HepG2 (cell line): Measurements from ENCODE around the gene ZSCAN20. TPM values are rescaled to one million over a fixed set of nuclear protein-coding genes. Genes with fewer than 3 reads are reported as not detected.

Experiments
- ARID5B ChIP-seq: IDR thresholded peaks from 2 replicates; pipeline ENCODE4 v1.4.0; 2020; ENCODE audit warnings: mild to moderate bottlenecking, missing genetic modification reagents
- ATF2 ChIP-seq: sonication (generic); formaldehyde crosslinking; IDR thresholded peaks from 2 replicates; pipeline ENCODE4 v1.4.0; 2020; ENCODE audit warnings: missing genetic modification reagents
- ELF3 ChIP-seq: IDR thresholded peaks from 2 replicates; pipeline ENCODE4 v1.6.1; 2016; ENCODE audit warnings: missing genetic modification reagents, missing compliant biosample characterization
- FLYWCH1 ChIP-seq: sonication (generic); formaldehyde crosslinking; IDR thresholded peaks from 2 replicates; pipeline ENCODE4 v1.8.1; 2023; ENCODE audit warnings: mild to moderate bottlenecking, missing genetic modification reagents
- HCFC1 ChIP-seq: fragments of 150-350 bp; IDR thresholded peaks from 2 replicates; pipeline ENCODE4 v1.6.1; 2014; ENCODE audit warnings: low read depth, low read length
- HNRNPH1 ChIP-seq: fragments of 200-400 bp; formaldehyde crosslinking; optimal IDR thresholded peaks from 2 replicates; pipeline ENCODE3; 2017; ENCODE audit warnings: mild to moderate bottlenecking, low read depth, low read length
- MEIS1 ChIP-seq: sonication (generic); formaldehyde crosslinking; IDR thresholded peaks from 2 replicates; pipeline ENCODE4 v1.9.0; 2021; ENCODE audit warnings: mild to moderate bottlenecking, missing genetic modification reagents, moderate library complexity, borderline replicate concordance
- MIXL1 ChIP-seq: IDR thresholded peaks from 2 replicates; pipeline ENCODE4 v1.6.1; 2016
- MLX ChIP-seq: IDR thresholded peaks from 2 replicates; pipeline ENCODE4 v1.6.1; 2016
- PATZ1 ChIP-seq: sonication (generic); formaldehyde crosslinking; IDR thresholded peaks from 2 replicates; pipeline ENCODE4 v1.4.0; 2020; ENCODE audit warnings: missing genetic modification reagents
- SMC3 ChIP-seq: IDR thresholded peaks from 2 replicates; pipeline ENCODE4 v1.6.1; 2011; ENCODE audit warnings: low read length, improper control_type of control experiment
- SPEN ChIP-seq: sonication (generic); formaldehyde crosslinking; IDR thresholded peaks from 2 replicates; pipeline ENCODE4 v1.5.1; 2020; ENCODE audit warnings: low read depth, mild to moderate bottlenecking, missing genetic modification reagents
- SRSF4 ChIP-seq: fragments of 200-400 bp; formaldehyde crosslinking; IDR thresholded peaks from one replicate; pipeline ENCODE4 v1.6.1; 2018; ENCODE audit warnings: mild to moderate bottlenecking, low read depth, low read length, moderate library complexity; ENCODE audit not compliant: poor library complexity, severe bottlenecking
- SRY ChIP-seq: sonication (generic); formaldehyde crosslinking; IDR thresholded peaks from 2 replicates; pipeline ENCODE4 v1.8.0; 2022; ENCODE audit warnings: mild to moderate bottlenecking, missing genetic modification reagents
- TFDP2 ChIP-seq: sonication (generic); formaldehyde crosslinking; IDR thresholded peaks from 2 replicates; pipeline ENCODE4 v1.4.0; 2020; ENCODE audit warnings: missing genetic modification reagents
- ZBTB8A ChIP-seq: sonication (generic); formaldehyde crosslinking; IDR thresholded peaks from 2 replicates; pipeline ENCODE4 v1.4.0; 2020; ENCODE audit warnings: mild to moderate bottlenecking, low read depth, missing genetic modification reagents, borderline replicate concordance
- ZFP36L1 ChIP-seq: sonication (generic); formaldehyde crosslinking; IDR thresholded peaks from 2 replicates; pipeline ENCODE4 v1.8.0; 2022; ENCODE audit warnings: mild to moderate bottlenecking, missing genetic modification reagents, moderate library complexity
- ZFP82 ChIP-seq: sonication (generic); formaldehyde crosslinking; IDR thresholded peaks from 2 replicates; pipeline ENCODE4 v1.5.1; 2020; ENCODE audit warnings: mild to moderate bottlenecking, missing genetic modification reagents, borderline replicate concordance
- ZNF326 ChIP-seq: sonication (generic); formaldehyde crosslinking; IDR thresholded peaks from 2 replicates; pipeline ENCODE4 v1.4.0; 2020; ENCODE audit warnings: missing genetic modification reagents, borderline replicate concordance
- ZNF614 ChIP-seq: IDR thresholded peaks from 2 replicates; pipeline ENCODE4 v1.6.1; 2018; ENCODE audit warnings: missing biosample characterization, missing genetic modification reagents, inconsistent platforms, borderline replicate concordance
- ZNF691 ChIP-seq: sonication (generic); formaldehyde crosslinking; IDR thresholded peaks from 2 replicates; pipeline ENCODE4 v1.4.0; 2020; ENCODE audit warnings: missing genetic modification reagents, low read depth, mild to moderate bottlenecking, borderline replicate concordance
- polyA plus RNA-seq, 8 experiments: library from polyadenylated mRNA; depleted of rRNA in 3 of 8; stranded (reverse) in 7 of 8; unstranded in 1 of 8; fragments of >200 nt; fragmentation: Illumina TruSeq in 4 of 8; extraction: Trizol in 4 of 8; gene quantifications; 2 replicates each; pipeline versions ENCODE4 v1.2.1 to v1.2.3, GENCODE V29; 2011 to 2016; ENCODE audit warnings: low read depth in 4 of 8, missing spikeins in 1 of 8, mixed read lengths in 1 of 8; ENCODE audit not compliant: insufficient read depth in 1 of 8
- total RNA-seq, 5 experiments: library from RNA; depleted of rRNA; stranded (reverse); fragments of >200 nt; fragmentation: Illumina TruSeq; extraction: Trizol; gene quantifications; 2 replicates each; pipeline ENCODE4 v1.2.3, GENCODE V29; 2016; ENCODE audit warnings: low read depth in 1 of 5

The ZSCAN20 gene
- total and polyA plus RNA-seq, 2 of the 13 experiments (the other 11 are each of a cell fraction or from before 2014, with no cell fraction given): 1.1 to 2.8 TPM

- TF ChIP-seq ARID5B: 0 out of 2 replicates have a peak, but pooled peaks have one; percentile 18
- TF ChIP-seq PATZ1 (CRISPR knock-in tag): no peak
- TF ChIP-seq ZFP82 (CRISPR knock-in tag): no peak
- TF ChIP-seq ATF2 (CRISPR knock-in tag): no peak
- TF ChIP-seq ELF3: peak; percentile 61
- TF ChIP-seq ZNF326: no peak
- TF ChIP-seq ZNF691 (CRISPR knock-in tag): no peak
- 0 out of 2 replicates have a peak, but pooled peaks have one; percentile 21 for TF ChIP-seq TFDP2 (CRISPR knock-in tag)
- peak; percentile 73 for TF ChIP-seq SMC3
- TF ChIP-seq SPEN (CRISPR knock-in tag): no peak
- TF ChIP-seq ZBTB8A (CRISPR knock-in tag): no peak
- no peak for TF ChIP-seq HCFC1
- no peak for TF ChIP-seq SRY (CRISPR knock-in tag)
- TF ChIP-seq MEIS1 (CRISPR knock-in tag): no peak
- TF ChIP-seq ZFP36L1 (CRISPR knock-in tag): no peak
- no peak for TF ChIP-seq ZNF614
- TF ChIP-seq MIXL1 (CRISPR knock-in tag): 0 out of 2 replicates have a peak, but pooled peaks have one; percentile 56
- TF ChIP-seq MLX (CRISPR knock-in tag): no peak
- TF ChIP-seq SRSF4: no peak
- no peak for TF ChIP-seq FLYWCH1 (CRISPR knock-in tag)
- TF ChIP-seq HNRNPH1: no peak
These were observed 1.9 kb upstream of the ZSCAN20 start (continued) for GRCh38 chr1:33470495-33471012.
